ENCODE results near the gene RASGEF1C. TPM values are rescaled to one million over a fixed set of nuclear protein-coding genes. Genes with fewer than 3 reads are reported as not detected.

The RASGEF1C gene
- total and polyA plus RNA-seq, 4 donors = 0.09 to 0.10 TPM; not detected in 2

DNA sequence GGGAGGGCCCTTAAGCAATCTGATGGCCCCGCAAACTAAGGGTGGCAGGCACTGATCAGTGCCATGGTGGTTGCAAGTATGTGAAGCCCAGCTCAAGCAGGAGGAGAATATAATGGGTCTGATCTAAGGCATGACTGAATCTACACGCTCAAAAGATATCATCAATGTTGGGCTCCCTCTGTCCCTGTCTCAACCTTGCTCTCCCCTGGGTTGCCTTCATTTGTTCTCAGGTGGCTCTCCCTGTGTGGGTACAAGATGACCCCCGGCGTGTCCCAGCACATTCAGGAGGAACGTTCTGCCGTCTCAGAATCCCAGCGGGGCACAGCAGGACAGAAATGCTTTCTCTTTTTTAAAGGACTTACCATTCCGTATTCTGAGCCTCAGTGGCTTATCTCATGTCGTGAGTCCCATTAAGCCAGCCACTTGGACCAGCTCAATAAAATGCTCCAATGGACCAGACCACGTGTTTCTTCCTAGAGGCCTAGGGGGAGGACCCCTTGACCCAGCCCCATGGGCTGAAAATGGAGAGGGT, 125.4 kb downstream of the RASGEF1C start:
- no peak overlapping the region for H3K4me3 ChIP-seq (ENCODE audit: low read depth in 1 of 3, low read length in 3 of 3)
- no peaks in the 10 kb centered on the region for H3K9me3 ChIP-seq (ENCODE audit: control insufficient read depth in 4 of 4, low read length in 3 of 4)
- H3K27ac ChIP-seq (ENCODE audit: low read depth in 1 of 2, low read length in 2 of 2) = no peak overlapping the region
- H3K9ac ChIP-seq (ENCODE audit: low read depth in 1 of 2, low read length in 2 of 2) = no peak overlapping the region
- H3K27me3 ChIP-seq (ENCODE audit: control insufficient read depth in 4 of 4, insufficient read depth in 4 of 4, low read length in 3 of 4) = no peaks in the 10 kb centered on the region
- WGBS = 94% methylated on average over 10 of the region's 10 CpGs
- no peaks in the 10 kb centered on the region for H3K36me3 ChIP-seq (ENCODE audit: control insufficient read depth in 4 of 4, insufficient read depth in 3 of 4, low read depth in 1 of 4, low read length in 3 of 4)
- peaks cover 0 to 23% (median 16%) of the 10 kb centered on the region in 4 donors for H3K4me1 ChIP-seq (ENCODE audit: control insufficient read depth in 4 of 4, insufficient read depth in 4 of 4, low read length in 3 of 4)
- DNase-seq (ENCODE audit: low spot score) = no peak
- TF ChIP-seq FOXA2 (IDR thresholded peaks at IDR 0.05) (no peak), YY1 (IDR thresholded peaks at IDR 0.05) (no peak), RAD21 (IDR thresholded peaks at IDR 0.05) (no peak), FOXA1 (IDR thresholded peaks at IDR 0.05) (no peak), HNF4A (conservative IDR thresholded peaks at IDR 0.05) (no peak), JUND (IDR thresholded peaks at IDR 0.05) (no peak), RXRA (IDR thresholded peaks at IDR 0.05) (no peak), TAF1 (conservative IDR thresholded peaks at IDR 0.05) (no peak), NR2F2 (IDR thresholded peaks at IDR 0.05) (no peak), SP1 (IDR thresholded peaks at IDR 0.05) (no peak), EGR1 (IDR thresholded peaks at IDR 0.05; ENCODE audit: low read depth in 2 of 2) (no peak), HNF4G (IDR thresholded peaks at IDR 0.05) (no peak), GABPA (IDR thresholded peaks at IDR 0.05 in 1 of 2, conservative IDR thresholded peaks at IDR 0.05 in 1 of 2) (no peak)
- TF ChIP-seq, protein P1, sequence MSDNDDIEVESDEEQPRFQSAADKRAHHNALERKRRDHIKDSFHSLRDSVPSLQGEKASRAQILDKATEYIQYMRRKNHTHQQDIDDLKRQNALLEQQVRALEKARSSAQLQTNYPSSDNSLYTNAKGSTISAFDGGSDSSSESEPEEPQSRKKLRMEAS (IDR thresholded peaks at IDR 0.05) = no peak
- TF ChIP-seq, protein P2, sequence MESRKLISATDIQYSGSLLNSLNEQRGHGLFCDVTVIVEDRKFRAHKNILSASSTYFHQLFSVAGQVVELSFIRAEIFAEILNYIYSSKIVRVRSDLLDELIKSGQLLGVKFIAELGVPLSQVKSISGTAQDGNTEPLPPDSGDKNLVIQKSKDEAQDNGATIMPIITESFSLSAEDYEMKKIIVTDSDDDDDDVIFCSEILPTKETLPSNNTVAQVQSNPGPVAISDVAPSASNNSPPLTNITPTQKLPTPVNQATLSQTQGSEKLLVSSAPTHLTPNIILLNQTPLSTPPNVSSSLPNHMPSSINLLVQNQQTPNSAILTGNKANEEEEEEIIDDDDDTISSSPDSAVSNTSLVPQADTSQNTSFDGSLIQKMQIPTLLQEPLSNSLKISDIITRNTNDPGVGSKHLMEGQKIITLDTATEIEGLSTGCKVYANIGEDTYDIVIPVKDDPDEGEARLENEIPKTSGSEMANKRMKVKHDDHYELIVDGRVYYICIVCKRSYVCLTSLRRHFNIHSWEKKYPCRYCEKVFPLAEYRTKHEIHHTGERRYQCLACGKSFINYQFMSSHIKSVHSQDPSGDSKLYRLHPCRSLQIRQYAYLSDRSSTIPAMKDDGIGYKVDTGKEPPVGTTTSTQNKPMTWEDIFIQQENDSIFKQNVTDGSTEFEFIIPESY (IDR thresholded peaks at IDR 0.05) = no peak
- TF ChIP-seq, protein P3, sequence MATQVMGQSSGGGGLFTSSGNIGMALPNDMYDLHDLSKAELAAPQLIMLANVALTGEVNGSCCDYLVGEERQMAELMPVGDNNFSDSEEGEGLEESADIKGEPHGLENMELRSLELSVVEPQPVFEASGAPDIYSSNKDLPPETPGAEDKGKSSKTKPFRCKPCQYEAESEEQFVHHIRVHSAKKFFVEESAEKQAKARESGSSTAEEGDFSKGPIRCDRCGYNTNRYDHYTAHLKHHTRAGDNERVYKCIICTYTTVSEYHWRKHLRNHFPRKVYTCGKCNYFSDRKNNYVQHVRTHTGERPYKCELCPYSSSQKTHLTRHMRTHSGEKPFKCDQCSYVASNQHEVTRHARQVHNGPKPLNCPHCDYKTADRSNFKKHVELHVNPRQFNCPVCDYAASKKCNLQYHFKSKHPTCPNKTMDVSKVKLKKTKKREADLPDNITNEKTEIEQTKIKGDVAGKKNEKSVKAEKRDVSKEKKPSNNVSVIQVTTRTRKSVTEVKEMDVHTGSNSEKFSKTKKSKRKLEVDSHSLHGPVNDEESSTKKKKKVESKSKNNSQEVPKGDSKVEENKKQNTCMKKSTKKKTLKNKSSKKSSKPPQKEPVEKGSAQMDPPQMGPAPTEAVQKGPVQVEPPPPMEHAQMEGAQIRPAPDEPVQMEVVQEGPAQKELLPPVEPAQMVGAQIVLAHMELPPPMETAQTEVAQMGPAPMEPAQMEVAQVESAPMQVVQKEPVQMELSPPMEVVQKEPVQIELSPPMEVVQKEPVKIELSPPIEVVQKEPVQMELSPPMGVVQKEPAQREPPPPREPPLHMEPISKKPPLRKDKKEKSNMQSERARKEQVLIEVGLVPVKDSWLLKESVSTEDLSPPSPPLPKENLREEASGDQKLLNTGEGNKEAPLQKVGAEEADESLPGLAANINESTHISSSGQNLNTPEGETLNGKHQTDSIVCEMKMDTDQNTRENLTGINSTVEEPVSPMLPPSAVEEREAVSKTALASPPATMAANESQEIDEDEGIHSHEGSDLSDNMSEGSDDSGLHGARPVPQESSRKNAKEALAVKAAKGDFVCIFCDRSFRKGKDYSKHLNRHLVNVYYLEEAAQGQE (IDR thresholded peaks at IDR 0.05) = no peak
- TF ChIP-seq, protein P4, sequence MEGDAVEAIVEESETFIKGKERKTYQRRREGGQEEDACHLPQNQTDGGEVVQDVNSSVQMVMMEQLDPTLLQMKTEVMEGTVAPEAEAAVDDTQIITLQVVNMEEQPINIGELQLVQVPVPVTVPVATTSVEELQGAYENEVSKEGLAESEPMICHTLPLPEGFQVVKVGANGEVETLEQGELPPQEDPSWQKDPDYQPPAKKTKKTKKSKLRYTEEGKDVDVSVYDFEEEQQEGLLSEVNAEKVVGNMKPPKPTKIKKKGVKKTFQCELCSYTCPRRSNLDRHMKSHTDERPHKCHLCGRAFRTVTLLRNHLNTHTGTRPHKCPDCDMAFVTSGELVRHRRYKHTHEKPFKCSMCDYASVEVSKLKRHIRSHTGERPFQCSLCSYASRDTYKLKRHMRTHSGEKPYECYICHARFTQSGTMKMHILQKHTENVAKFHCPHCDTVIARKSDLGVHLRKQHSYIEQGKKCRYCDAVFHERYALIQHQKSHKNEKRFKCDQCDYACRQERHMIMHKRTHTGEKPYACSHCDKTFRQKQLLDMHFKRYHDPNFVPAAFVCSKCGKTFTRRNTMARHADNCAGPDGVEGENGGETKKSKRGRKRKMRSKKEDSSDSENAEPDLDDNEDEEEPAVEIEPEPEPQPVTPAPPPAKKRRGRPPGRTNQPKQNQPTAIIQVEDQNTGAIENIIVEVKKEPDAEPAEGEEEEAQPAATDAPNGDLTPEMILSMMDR (IDR thresholded peaks at IDR 0.05; ENCODE audit: low read depth, low read length, missing input control) = no peak
- TF ChIP-seq, protein P5, sequence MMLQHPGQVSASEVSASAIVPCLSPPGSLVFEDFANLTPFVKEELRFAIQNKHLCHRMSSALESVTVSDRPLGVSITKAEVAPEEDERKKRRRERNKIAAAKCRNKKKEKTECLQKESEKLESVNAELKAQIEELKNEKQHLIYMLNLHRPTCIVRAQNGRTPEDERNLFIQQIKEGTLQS (IDR thresholded peaks at IDR 0.05) = no peak

Data from liver (tissue), 9 donors.